WI38 (cell line): Measurements from ENCODE around the gene OCSTAMP.

Source experiments
- H3K4me3 ChIP-seq: 2 replicates; pipeline ENCODE4 v1.5.1; 2011; ENCODE audit warnings: low read depth, mild to moderate bottlenecking, control low read depth, low read length
- CTCF ChIP-seq: IDR thresholded peaks from 2 replicates; pipeline ENCODE4 v1.5.1; 2012; ENCODE audit warnings: low read depth, mild to moderate bottlenecking, control low read depth, low read length

OCSTAMP gene

GRCh38 chr20:46588532-46589511 lies 38.4 kb upstream of the OCSTAMP start:
- TF ChIP-seq CTCF, result no peak
- no peak overlapping the region for H3K4me3 ChIP-seq

- H3K4me3 ChIP-seq, result no peak overlapping the region
- TF ChIP-seq CTCF, result no peak
Measured at GRCh38 chr20:46587986-46588385, 37.5 kb upstream of the OCSTAMP start.

- no peak for TF ChIP-seq CTCF
- no peak overlapping the region for H3K4me3 ChIP-seq
Measured at GRCh38 chr20:46586724-46587123, 36.3 kb upstream of the OCSTAMP start.

- no peak overlapping the region for H3K4me3 ChIP-seq
- TF ChIP-seq CTCF, result no peak
Measured at GRCh38 chr20:46584508-46584907, 34.1 kb upstream of the OCSTAMP start.

- TF ChIP-seq CTCF, result no peak
- no peak overlapping the region for H3K4me3 ChIP-seq
Measured at GRCh38 chr20:46583411-46584214, 33.2 kb upstream of the OCSTAMP start.

GRCh38 chr20:46582648-46583047 lies 32.2 kb upstream of the OCSTAMP start:
- TF ChIP-seq CTCF, result no peak
- H3K4me3 ChIP-seq, result no peak overlapping the region

- TF ChIP-seq CTCF, result no peak
- no peak overlapping the region for H3K4me3 ChIP-seq
Measured at GRCh38 chr20:46581391-46581790, 30.9 kb upstream of the OCSTAMP start.
